NCI-H2107 treated with DMSO at 0.1 percent for 48 hours (cell line): ENCODE measurements around the gene PEX7.
"Not testable (repeated sequence)": the region's sequence is repeated elsewhere in the genome, so short reads cannot be mapped to it uniquely, and the experiment has no call there.

Source experiments
- DNase-seq: peaks from one replicate; lab custom pipeline; 2025; ENCODE audit not compliant: unreplicated experiment; lab: John Stamatoyannopoulos, UW

Gene PEX7

DNA sequence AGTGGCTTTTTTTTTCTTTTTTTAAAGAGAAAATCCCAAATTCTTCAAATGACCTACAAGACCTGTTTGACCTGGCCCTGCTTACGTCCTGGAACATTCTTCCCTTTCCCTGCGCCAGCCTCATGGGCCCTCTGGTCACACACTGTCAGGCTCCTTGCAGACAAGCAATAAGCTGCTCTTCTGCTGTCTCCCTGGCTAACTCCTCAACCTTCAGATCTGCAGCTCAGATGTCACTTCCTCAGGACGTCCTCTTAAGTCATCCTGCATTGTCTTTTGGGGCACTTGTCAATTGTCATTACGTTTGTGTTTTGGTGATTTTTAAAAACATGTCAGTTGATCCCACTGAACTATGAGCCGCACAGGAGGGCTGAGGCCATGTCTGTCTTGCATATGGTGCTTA lies 70.8 kb downstream of the PEX7 start:
- no peak for DNase-seq

DNA sequence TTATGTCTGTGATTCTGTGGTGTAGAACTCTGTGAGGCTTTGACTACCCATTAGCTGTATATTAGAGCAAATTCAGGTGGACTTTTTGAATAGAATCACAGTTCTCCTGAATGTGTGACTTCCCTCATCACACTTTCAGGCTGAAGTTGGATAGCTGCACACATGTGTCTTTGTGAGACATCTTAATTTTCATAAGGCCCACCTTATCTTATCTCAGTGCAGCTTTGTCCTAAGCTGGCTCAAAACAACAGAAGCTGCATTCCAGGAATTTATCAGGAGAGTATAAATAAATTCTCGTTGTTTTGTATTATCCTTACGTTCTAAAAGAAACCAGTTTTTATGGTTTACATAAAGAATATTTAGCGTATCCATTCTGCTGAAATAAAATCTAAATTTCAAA lies 73.5 kb downstream of the PEX7 start:
- DNase-seq, result no peak

DNA sequence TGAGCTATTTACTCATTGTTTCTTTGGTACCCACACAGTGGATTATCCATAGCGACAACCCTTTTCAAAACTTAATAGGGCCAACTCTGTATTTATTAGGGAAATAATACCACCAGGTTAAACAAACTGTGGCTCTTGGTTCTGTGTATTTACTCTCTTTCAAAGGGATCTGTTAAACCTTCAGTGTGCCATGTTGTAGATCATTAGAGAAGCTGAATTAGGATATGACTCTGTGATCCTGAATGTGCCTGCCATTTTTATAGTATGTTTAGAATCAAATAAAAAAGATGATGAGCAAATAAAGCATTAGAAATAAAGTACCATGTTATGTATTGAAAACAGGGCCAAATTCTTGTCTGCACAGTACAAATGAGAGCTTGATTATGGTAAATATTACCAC lies 74.7 kb downstream of the PEX7 start:
- DNase-seq, result no peak

DNA sequence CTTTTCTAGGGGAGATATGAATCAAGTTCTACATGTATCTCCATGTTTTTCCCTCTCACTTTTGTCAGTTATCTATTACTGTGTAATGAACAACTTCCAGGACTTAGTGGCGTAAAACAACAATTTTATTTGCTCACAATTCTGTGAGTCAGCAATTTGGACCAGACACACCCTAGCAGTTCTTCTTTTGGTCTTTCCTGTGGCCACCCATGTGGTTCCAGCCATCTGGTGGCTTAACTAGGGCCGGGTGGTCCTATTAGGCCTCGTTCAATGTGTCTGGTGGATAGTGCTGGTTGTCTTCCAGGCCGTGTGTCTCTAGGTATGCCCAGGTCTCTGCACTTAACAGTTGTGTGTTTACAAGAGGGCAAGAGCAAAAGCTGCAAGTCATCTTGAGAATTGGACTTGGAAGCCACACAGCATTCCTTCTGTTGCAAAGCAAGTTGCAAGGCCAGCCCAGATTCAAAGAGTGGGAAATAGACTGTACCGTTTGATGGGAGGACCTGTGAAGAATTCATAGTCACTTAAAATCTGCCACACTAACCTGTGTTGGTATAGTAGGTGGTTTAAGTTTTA lies 78.9 kb downstream of the PEX7 start:
- DNase-seq, result no peak

DNA sequence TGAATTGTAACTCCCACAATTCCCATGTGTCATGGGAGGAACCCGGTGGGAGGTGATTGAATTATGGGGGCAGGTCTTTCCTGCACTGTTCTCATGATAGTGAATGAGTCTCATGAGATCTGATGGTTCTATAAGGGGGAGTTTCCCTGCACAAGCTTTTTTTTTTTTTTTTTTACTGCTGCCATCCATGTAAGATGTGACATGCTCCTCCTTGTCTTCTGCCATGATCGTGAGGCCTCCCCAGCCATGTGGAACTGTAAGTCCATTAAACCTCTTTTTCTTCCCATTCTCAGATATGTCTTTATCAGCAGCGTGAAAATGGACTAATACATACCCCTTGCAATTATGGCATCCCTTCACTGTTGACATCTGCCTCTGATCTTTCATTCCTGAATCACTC lies 82.1 kb downstream of the PEX7 start:
- DNase-seq, result not testable (repeated sequence)

DNA sequence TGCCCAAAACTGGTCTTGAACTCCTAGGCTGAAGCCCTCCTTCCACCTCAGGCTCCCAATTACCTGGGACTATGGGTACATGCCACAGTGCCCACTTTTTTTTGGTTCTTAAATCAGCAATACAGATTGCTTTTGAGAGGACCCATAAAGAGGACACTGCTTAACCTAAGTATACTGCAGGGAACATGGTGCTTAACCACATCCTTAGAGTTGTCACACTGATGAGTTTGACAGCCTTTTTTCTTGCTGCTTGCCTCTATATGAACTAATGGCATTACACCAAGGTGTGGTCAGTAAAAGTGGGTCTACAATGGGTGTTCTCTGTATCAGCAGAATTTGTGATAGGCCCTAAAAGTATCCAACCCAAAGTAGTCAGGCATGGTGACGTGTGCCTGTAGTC lies 92.6 kb downstream of the PEX7 start:
- DNase-seq, result no peak

DNA sequence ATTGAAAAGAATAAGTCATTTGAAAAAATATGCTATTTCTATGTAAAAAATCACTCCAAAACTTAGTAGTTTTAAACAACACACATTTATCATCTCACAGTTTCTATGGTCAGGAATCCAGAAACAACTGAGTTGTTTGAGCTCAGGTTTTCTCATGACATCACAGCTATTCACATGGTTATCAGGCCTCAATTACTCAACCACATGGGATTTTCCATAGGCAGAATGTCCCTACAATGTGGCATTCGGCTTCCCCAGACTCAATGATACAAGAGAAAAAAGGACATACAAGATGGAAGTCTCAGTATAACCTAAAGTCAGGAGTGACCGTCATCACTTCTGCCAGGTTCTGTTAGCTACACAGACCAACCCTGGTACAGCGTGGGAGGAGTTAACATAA lies 96.3 kb downstream of the PEX7 start:
- no peak for DNase-seq

DNA sequence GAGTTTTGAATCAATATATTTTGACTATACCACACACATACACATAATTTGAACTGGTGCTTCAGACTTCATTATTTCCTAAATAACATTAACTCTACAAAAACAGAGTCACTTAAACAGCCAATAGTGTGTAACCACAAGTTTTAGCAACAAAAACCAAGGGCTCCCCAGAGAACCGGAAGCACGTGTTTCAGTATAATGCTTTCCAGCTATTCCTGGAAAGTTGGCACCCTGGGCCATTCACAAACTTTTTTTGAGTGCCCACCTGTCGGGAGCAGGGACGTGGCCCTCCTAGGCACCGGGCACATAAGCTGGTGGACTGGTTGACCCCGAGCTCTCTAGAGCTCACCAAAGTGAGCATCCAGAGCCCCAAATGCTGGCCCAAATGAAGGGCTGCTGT lies 97.8 kb downstream of the PEX7 start:
- peak; percentile 18 for DNase-seq

DNA sequence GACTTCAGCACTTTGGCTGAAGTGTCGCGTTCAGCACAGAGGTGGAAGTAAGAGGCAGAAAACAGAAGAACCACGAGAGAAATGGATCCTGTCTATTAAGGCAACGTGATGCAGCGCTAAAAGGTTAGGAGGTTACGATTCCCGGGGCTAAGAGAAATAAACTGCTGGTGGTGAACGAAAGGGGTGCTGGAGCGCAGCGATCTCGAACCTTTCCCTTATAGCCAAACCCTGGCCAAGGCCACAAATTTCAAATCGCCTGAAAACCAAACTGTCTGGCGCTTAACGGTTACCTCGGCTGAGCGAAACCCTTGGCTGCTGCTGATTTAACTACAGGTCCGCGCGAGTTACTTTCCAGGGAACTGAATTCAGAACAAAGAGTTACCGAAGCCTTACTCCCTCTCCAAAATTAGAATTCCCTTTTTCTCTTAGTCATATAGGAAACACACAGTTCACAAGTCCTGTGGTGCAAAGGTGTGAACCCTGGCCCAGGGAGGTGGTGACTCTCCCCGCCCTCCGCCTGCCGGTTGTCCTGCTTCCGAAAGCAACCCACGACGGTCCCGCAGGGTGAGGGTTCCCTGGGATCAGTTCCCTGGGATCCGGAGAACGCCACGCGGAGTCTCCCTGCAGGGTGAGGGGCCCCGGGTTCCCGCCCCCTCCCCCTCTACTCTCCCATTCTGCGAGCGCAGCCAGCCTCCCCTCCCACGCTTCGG lies 98.4 kb downstream of the PEX7 start:
- DNase-seq, result no peak

DNA sequence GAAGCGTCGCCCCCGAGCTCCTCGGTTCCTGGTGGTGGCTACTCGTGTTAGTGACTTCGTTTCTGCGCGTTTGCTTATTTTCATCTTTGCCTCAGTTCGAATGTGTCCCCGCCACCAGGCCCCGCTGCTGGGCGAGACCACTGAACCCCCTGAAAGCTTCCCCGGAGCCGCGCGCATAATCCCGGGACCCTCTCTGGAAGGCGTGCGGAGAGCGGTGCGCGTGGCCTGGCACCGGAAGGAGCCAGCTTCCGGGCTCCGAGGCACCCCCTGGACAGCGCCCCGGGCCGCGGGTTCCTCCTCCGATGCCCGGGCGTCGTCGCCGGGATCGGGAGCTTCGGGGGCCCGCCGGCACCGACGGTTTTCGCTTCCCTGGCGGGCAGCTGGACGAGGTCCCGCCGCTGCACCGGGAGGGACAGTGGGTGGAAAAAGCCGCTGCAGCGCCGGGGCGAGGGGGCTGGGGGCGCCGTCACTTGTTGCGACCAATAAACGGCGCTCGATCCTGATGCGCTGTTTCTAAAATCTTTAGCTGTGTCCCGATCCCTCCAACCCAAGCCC lies 99.1 kb downstream of the PEX7 start:
- no peak for DNase-seq

DNA sequence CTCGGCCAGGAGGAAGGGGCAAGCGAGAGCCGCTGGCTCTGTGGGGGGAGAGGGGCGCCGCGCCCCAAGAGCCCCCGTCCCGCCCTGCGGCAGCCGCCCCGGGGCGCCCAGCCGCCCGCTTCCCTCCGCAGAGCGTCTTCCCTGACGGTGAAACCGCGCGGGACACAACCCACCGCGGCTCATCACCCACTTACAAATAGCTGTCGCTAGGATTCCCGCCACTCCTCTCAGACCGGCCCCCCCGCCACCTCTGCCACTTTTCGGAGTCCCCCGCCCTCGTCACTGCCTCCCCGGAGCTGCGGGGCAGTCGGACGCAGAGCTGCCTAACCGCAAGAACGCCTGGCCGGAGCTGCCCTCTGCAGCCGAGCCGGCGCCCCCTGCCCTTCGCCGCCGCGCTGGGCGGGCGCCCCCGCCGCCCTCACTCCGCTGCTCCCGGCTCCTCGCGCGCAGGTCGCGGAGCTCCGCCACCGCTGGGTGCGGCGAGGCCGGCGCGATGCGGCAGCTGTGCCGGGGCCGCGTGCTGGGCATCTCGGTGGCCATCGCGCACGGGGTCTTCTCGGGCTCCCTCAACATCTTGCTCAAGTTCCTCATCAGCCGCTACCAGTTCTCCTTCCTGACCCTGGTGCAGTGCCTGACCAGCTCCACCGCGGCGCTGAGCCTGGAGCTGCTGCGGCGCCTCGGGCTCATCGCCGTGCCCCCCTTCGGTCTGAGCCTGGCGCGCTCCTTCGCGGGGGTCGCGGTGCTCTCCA lies 99.7 kb downstream of the PEX7 start, which contains the start of gene SLC35D3:
TSS of gene SLC35D3 (plus strand) at position 366 of the 749 bp plus-strand sequence. CDS start at position 494, 128 bp downstream.
- no peak for DNase-seq

DNA sequence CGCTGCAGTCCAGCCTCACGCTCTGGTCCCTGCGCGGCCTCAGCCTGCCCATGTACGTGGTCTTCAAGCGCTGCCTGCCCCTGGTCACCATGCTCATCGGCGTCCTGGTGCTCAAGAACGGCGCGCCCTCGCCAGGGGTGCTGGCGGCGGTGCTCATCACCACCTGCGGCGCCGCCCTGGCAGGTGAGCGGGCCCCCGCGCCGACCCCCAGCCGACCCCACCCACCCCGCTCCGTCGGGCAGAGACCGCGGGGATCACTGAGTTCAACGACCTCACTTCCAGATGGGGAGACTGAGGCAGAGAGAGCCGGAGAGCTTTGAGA lies 100.3 kb downstream of the PEX7 start:
- DNase-seq, result no peak

DNA sequence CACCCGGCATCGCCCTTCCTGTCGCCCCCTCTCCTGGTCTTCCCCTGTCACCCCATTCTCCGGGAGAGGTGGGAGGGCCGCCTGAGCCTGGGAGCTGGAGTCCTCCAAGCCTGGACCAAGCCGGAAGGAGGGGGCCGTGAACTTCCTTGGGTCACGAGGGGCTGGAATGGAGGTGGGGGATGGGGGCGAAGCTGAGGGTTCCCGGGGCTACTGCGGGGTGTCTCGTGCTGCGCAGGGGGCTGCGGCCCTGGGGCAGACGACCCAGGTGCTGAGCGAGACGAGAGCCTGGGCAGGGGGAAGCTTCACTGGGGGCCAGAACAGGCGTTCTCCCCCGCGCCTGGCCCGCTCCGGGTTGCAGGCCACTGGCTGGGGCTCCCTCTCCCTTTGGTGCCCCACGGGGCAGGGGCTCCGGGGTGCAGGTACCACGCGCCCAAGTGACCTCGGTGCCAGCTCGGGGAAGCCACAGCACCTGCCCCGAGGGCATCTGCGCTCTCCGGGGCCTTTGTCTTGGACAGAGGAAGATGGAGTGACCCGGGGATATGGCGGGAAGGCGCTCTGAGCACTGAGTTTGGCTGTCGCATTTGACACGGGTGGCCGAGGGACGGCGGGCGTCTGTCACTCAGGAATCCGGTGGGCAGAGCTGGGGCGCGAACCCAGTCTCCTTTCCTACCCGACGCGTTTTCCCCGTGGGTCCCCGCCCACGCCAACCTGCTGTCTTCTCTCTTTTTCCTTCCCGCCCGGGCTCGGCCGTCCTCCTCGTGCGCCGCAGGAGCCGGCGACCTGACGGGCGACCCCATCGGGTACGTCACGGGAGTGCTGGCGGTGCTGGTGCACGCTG lies 100.9 kb downstream of the PEX7 start:
- no peak for DNase-seq

DNA sequence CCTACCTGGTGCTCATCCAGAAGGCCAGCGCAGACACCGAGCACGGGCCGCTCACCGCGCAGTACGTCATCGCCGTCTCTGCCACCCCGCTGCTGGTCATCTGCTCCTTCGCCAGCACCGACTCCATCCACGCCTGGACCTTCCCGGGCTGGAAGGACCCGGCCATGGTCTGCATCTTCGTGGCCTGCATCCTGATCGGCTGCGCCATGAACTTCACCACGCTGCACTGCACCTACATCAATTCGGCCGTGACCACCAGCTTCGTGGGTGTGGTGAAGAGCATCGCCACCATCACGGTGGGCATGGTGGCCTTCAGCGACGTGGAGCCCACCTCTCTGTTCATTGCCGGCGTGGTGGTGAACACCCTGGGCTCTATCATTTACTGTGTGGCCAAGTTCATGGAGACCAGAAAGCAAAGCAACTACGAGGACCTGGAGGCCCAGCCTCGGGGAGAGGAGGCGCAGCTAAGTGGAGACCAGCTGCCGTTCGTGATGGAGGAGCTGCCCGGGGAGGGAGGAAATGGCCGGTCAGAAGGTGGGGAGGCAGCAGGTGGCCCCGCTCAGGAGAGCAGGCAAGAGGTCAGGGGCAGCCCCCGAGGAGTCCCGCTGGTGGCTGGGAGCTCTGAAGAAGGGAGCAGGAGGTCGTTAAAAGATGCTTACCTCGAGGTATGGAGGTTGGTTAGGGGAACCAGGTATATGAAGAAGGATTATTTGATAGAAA lies 101.7 kb downstream of the PEX7 start:
- no peak for DNase-seq

DNA sequence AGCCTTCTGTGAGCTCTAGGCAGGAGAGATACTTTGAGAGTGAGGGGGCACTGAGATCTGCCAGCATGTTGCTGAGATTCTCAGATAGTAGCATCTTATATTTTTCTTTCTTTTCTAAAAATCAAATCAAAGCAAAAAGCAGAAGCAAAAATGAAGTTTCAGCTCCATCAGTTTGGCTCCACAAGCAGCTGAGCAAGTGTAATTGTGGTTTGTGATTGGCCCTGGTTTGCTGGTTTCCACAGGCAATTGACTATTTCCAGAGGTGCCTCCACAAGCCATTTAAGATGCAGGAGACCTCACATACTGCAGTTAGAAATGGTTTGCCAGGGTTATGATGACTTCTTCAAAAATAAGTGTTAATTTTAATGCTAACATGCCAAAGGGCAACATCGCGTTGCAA lies 104.0 kb downstream of the PEX7 start:
- no peak for DNase-seq

DNA sequence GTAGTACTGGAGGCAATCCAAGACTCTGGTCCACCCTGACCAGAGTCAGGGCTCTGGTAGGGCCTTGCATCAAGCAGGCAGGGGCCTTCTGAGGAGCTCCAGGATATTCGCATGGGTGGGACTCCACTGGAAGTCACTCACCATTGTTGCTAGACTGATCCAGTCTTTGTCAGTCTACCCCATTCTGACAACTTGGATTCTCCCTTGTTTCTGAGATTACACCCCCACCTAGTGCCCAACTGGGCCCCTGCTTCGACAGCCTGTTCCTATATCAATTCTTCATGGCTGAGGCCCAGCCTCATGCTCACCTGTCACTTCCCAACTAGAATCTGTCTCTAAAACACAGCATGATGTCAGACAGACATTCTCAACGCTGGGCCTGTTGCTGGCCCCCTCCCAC lies 104.9 kb downstream of the PEX7 start:
- DNase-seq, result no peak

DNA sequence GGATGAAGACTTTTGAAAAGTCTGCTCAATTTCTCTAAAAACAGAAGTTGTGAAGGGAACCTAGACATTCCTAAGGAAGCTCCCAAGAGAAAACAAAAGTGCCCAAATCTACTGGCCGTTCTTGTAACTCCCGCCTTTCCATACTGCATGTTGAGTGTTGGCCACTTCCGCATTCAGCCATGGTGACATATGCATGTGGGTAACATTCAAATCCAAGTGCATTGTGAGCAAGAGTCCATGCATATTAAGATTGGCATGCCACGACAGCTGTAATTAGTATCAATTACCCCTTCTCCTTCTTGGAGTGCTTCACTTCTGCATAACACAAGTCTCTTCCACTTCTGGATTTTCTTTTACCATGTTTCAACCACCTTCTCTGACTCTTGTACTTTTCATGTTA lies 108.1 kb downstream of the PEX7 start:
- no peak for DNase-seq

DNA sequence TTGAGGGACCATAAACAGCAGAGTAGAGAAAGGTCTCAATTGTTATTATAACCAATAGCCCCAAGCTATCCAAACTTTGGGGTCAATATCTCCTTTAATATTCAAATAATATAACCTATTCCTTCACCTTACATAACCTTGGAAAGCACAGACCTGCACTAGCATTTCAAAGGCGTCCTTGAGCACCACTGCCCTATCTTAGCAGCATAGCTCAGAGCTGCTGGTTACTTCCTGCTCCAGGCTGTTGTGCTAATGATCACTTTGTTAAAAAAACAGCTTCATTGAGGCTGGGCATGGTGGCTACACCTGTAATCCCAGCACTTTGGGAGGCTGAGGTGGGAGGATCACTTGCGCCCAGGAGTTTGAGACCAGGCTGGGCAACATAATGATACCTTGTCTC lies 110.2 kb downstream of the PEX7 start:
- DNase-seq, result no peak

DNA sequence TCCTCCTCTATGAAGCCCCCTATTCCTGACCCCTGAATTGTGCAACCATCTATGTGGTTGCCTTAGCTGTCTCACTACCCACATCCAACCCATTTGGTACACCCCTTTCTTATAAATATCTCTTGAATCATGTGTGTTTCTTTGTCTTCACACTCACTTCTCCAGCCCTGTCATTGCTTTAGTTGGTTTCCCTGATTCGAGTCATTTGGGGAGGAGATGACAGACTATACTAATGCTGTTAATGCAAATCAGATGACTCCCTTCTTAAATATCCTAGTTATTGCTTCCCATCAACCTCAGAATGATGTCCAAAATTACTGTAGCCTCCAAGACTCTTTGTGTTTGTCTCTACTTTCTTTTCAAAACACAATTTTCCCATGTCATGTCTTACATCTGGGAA lies 122.7 kb downstream of the PEX7 start:
- no peak for DNase-seq

DNA sequence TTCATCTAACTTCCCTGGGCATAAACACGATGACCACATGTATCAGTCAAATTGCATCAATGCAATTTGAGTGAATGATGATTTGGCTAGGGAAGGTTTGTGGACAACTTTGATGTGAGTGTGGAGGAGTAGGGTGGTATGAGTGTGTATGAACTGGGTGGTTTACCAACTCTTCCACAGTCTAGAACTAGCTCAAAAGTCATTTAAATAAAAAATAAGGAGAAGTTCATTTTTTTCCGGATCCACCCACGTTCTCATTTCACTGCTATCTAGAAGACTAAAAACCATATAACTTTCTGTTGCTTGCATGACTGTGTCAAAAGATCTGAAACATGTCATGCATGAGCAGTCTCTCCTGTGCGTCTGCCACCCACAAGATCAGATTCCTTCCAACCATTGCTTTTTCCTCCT lies 123.3 kb downstream of the PEX7 start:
- no peak for DNase-seq

DNA sequence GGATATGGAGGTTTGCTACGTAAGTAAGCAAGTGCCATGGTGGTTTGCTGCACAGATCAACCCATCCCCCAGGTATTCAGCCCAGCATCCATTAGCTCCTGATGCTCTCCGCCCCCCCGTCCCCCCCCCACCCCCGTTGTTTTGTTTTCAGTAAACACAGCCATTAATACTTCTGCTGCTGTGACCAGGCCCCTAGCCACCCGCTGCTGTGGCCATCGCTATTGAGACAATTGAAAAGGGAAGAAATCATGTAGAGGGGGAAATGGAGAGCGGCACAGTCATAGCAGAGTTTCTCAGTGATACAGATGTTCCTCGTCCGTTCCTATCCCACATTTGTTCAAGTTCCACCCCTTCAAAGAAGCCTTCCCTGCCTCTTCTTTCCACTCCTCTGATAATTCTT lies 124.6 kb downstream of the PEX7 start:
- DNase-seq, result no peak
